ENCODE data around the gene SUN1.
"Not testable (repeated sequence)": the region's sequence is repeated elsewhere in the genome, so short reads cannot be mapped to it uniquely, and the experiment has no call there.

The SUN1 gene

DNA sequence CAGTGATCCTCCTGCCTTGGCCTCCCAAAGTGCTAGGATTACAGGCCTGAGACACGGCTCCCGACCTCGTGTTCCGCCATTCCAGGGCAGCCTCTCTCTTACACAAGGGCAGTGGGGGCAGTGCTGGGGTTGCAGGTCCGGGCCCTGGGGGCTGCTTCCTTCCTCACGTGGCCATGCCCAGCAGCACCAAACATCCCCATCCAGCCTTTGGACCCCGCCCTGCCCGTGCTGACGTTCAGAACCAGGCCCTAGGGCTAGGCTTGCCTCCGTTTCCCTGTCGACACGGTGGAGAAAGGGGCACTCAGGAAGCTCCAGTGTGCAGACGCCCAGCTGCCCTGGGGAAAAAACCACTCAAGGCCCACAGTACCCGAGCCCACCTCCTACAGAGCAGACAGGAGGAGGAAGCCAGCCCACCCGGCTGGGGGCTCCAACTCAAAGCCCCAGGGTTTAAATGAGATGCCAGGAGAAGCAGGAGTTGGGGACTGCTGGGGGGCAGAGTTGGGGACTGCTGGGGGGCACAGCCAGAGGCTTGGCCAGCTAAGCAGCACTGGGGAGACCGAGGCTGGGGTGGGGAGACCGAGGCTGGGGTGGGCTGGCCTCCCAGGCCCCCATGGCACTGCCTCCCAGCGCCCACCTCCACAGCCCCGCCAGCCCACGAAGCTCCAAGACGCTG, 86.3 kb downstream of the SUN1 start:
- no peak for DNase-seq (ENCODE audit: low read depth in 2 of 3, low spot score in 2 of 3)

DNA sequence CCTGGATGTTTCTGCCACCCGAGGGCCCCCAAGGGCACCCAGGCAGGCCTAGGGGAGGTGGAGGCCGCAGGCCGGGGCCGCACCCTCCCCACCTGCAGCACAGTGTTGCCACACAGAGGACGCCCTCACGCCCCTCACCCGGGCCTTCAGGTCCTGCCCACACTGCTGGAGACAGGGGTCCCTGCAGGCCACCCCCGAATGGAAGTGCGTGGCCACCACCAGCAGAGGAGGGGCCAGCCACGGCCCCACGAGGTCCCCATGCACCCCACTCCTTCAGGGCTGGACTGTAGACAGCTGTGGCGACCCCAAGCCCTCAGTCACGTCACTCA, 86.8 kb downstream of the SUN1 start:
- no peak for DNase-seq (ENCODE audit: low read depth in 2 of 3, low spot score in 2 of 3)

DNA sequence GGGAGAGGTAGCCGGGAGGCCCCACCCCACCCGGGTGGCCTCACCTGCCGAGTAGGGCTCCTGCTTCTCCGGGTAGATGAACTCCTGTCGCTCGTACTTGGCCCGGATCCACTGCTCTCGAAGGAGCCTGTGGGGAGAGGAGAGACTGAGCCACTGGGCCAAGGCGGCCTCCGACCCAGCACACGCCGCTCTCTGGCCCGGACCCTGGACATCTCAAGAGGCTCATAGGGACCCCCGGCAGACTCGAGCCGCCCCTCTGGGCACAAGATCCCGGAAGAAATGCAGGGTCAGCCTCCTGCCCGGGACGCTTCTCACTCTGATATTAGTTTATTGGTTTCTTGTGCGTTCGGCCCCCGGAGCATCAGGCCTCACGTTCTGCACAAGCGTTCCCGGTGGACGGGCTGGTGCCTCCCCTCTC, 87.7 kb downstream of the SUN1 start:
- no peak for DNase-seq (ENCODE audit: low read depth in 2 of 3, low spot score in 2 of 3)

DNA sequence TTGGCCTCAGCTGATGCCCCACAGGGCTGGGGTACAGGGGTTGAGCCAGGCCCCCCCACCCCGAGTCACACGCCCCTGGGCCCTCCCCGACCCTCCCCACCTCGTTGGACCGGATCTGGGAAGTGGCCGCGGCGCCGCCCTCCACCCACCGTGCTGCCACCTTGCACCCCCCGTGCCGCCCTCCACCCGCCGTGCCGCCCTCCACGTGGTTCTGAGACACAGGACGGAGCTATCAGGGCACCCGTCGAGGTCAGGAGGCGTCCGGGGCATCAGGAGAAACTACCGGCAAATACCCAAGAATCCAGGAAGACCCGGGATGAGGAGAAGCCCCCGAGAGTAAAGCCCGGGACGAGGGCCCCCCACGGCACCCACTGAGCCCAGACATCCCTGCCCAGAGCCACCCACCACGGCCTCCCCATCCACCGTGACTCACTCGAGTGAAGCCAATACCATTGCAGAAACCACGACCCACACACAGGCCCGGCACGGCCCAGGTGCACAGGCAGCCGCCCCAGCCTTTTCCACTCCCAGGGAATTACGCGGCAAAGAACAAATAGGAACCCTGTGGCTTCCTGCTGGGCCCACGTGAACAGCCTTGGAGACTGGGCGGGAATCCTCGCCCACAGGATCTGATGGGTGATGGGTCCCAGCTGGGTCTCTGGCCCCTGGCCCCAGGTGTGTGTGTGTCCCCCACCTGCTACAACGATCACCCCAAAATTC, 88.2 kb downstream of the SUN1 start:
- no peak for DNase-seq (ENCODE audit: low read depth in 2 of 3, low spot score in 2 of 3)

DNA sequence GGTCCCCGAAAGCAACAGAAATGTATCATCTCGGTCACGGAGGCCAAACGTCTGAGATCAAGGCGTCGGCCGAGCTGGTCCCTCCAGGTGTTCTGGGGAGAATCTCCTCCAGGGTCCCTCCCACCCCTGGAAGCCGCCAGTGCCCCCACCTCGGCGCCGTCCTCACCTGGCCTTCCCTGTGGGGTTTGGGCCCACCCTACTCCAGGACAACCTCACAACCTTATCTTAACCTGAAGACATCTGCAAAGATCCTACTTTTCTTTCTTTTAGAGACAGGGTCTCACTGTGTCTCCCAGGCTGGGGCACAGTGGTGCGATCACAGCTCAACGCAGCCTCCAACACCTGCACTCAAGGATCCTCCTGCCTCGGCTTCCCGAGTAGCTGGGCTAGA, 88.8 kb downstream of the SUN1 start:
- no peak for DNase-seq (ENCODE audit: low read depth in 2 of 3, low spot score in 2 of 3)

DNA sequence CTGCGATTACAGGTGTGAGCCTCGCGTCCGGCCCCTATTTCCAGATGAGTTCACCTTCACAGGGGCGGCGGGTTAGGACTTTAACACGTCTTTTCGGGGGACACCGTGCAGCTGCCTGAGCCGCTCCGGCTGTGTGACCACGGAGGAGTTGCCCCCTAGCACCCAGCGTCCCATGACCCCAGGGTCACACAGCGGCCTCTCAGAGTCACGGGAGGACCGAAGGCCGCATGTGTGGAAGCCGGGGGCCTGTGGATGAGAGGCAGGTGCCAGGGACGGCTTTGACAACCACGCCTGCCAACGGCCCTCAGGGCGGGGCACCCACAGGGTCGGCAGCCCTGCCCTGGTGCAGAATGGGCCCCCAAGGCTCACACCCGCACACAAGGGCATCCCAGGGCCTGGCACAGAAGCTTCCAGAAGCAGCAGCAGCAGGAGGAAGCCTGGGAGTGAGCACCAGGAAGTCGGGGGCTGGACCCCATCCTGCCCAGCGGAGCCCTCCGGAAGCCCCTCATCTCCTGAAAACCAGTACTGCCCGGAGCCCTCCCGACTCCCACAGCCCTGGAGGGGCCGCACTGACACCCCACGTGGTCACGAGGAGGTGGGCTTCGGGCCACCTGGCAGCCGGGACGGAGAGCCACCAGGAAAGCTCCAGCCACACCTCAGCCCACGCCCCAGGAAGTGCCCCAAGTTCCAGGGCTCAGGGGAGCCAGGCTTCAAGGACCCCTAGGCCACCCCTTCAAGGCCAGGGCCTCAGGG, 89.5 kb downstream of the SUN1 start:
- DNase-seq (ENCODE audit: low read depth in 2 of 3, low spot score in 2 of 3), result no peak

DNA sequence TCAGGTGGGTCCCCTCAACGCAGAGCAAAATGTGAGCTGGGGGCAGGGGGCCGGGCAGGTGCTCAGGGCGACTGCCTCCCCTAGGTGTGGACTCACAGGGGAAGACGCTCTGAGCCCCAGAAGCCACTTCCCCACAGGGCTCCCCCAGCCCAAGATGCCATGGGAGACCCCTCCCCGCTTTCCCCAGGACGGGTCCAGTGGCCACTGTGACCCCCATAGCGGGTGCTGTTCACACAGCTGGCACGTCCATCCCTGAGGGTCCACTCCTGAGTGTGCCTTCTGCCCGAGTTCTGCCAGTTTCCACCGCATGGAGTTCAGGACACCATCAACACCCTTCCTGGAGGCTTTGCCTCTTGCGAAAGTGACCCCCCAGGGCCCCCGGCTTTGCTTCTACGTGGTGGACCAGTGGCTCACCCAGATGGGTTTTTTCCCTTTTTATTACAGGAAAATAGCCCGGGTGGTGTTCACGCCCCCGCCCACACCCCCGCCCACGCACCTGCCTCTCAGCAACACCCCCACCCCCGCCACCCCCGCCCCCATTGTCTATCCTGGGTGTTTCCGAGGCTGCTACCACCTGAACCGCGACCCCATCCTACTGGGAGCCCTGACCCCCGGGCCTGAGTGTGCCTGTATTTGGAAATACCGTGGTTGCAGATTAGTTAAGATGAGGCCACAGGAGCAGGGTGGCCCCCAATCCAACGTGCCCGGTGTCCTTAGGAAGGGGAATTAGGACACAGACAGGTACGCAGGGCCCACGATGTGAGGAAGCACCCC, 90.2 kb downstream of the SUN1 start:
- no peak for DNase-seq (ENCODE audit: low read depth in 2 of 3, low spot score in 2 of 3)

DNA sequence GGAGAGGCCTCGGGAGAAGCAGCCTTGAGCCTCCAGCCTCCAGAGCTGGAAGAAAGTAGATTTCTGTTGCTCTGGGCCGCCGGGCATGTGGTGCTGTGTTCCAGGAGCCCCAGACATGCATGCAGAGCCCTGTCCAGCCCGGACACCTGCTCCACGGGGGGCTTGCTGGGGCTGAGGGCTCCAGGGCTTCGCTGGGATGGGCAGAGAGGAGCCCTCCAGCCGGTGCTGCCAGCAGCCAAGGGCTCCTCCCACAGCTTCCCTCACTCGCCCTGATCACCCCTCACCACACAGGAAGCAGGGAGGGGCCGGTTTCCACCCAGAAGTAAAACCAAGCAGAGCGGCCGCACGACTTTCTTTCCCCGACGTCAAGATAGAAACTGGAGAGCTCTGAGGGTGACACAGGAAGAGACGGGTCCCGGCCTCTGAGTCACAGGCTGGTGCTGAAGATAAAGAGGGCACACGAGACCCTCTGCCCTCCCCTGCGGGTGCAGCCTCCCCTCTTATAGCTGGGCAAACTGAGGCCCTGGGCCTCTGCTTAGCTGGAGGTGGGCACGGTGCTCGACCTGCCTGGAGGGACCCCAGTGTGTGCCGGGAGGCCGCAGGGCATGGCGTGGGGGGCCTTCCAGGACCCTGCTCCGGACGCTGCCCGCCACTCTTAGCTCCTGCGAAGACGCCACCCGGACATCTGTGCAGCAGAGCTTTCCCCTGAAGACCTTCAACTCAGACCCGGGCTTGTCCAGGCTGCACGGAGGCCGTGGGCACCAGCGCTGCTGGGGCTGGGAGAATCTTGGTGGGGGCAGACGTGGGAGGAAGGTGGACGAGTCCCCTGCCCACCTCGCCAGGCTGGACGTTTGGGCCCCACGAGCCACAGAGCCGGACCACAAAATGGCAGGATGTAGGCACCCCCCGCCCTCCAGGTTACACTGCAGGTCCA, 91.1 kb downstream of the SUN1 start:
- DNase-seq (ENCODE audit: low read depth in 2 of 3, low spot score in 2 of 3), result peak; percentile 82 to 87 (median 86)

DNA sequence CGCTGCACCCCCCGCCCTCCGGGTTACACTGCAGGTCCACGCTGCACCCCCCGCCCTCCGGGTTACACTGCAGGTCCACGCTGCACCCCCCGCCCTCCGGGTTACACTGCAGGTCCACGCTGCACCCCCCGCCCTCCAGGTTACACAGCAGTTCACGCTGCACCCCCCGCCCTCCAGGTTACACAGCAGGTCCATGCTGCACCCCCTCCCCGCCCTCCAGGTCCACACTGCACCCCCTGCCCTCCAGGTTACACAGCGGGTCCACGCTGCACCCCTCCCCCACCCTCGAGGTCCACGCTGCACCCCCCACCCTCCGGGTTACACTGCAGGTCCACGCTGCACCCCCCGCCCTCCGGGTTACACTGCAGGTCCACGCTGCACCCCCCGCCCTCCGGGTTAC, 91.8 kb downstream of the SUN1 start:
- DNase-seq (ENCODE audit: low read depth in 2 of 3, low spot score in 2 of 3), result not testable (repeated sequence)

Data from activated CD8-positive, alpha-beta memory T cell treated with anti-CD3 and anti-CD28 coated beads for 48 hours (primary cell).